ENCODE data around the gene LYSMD2. TPM values are rescaled to one million over a fixed set of nuclear protein-coding genes. Genes with fewer than 3 reads are reported as not detected.
A peak's percentile ranks its signal among the peaks of the same experiment; 100 is the strongest.

Gene LYSMD2
- total RNA-seq, 1 donor from 2014 or later = 14.5 TPM

- DNase-seq (ENCODE audit: low spot score) = no peak
- Mint-ChIP-seq H3K4me1 (ENCODE audit: unreplicated experiment) (peaks cover 51% of the 10 kb centered on the region), H3K9me3 (ENCODE audit: unreplicated experiment) (no peaks in the 10 kb centered on the region), H3K36me3 (ENCODE audit: low read depth, unreplicated experiment) (peaks cover 20% of the 10 kb centered on the region), H3K4me3 (ENCODE audit: unreplicated experiment) (peak overlapping the region; percentile 9), H3K27ac (ENCODE audit: unreplicated experiment) (no peak overlapping the region), H3K27me3 (ENCODE audit: unreplicated experiment) (no peaks in the 10 kb centered on the region)
- no peak for TF ChIP-seq CTCF (IDR thresholded peaks at IDR 0.05; ENCODE audit: unreplicated experiment)
Observed at GRCh38 chr15:51759557-51760070, 22.2 kb upstream of the LYSMD2 start.

DNA sequence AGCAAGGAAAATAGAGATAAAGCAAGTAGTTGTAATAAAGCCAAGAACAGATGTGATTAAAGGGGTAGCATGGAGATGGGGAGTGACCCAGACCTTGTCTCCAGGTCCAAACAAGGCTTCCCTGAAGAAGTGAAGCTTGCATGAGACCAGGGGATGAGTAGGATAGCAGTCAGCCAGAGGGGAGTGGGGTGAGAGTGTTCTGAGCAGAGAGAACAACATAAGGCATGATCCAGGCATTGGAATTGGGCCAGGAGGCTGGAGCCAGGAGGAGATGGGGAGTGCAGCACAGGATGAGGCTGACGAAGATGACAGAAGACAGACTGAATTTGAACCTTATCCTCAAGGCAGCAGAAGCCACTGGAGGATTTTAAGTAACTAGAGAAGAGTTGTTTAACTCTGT lies 21.2 kb upstream of the LYSMD2 start:
- no peak for TF ChIP-seq CTCF (IDR thresholded peaks at IDR 0.05; ENCODE audit: unreplicated experiment)
- peak overlapping the region; percentile 6 for H3K4me3 Mint-ChIP-seq (ENCODE audit: unreplicated experiment)
- H3K27ac Mint-ChIP-seq (ENCODE audit: unreplicated experiment) = no peak overlapping the region
- H3K36me3 Mint-ChIP-seq (ENCODE audit: low read depth, unreplicated experiment) = peaks cover 20% of the 10 kb centered on the region
- H3K9me3 Mint-ChIP-seq (ENCODE audit: unreplicated experiment) = no peaks in the 10 kb centered on the region
- H3K27me3 Mint-ChIP-seq (ENCODE audit: unreplicated experiment) = no peaks in the 10 kb centered on the region
- peaks cover 56% of the 10 kb centered on the region for H3K4me1 Mint-ChIP-seq (ENCODE audit: unreplicated experiment)
- DNase-seq (ENCODE audit: low spot score) = no peak

GRCh38 chr15:51757450-51757849 lies 20.0 kb upstream of the LYSMD2 start:
- no peaks in the 10 kb centered on the region for H3K9me3 Mint-ChIP-seq (ENCODE audit: unreplicated experiment)
- no peaks in the 10 kb centered on the region for H3K27me3 Mint-ChIP-seq (ENCODE audit: unreplicated experiment)
- peaks cover 65% of the 10 kb centered on the region for H3K4me1 Mint-ChIP-seq (ENCODE audit: unreplicated experiment)
- TF ChIP-seq CTCF (IDR thresholded peaks at IDR 0.05; ENCODE audit: unreplicated experiment) = no peak
- peaks cover 20% of the 10 kb centered on the region for H3K36me3 Mint-ChIP-seq (ENCODE audit: low read depth, unreplicated experiment)
- no peak for DNase-seq (ENCODE audit: low spot score)
- no peak overlapping the region for H3K4me3 Mint-ChIP-seq (ENCODE audit: unreplicated experiment)
- no peak overlapping the region for H3K27ac Mint-ChIP-seq (ENCODE audit: unreplicated experiment)

DNA sequence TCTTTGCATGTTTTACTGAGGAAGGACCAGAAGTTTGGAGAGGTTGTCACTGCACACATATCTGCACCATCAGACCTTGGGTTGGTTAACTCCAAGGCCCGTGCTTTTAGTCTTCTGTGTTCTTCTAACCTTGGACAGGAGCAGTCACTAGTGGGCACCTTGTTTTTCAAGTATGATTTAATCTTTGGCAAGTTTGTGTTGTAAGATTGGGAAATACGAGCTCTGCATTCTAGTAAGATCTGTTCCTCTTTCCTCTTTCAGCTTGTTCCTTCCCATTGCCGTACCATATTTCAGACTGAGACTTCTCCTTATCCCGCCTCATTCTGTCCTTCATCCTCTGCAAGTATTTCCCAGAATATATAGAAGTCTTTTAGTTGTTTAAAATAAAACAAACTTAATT lies 19.0 kb upstream of the LYSMD2 start:
- no peak for DNase-seq (ENCODE audit: low spot score)
- no peak for TF ChIP-seq CTCF (IDR thresholded peaks at IDR 0.05; ENCODE audit: unreplicated experiment)
- peaks cover 68% of the 10 kb centered on the region for H3K4me1 Mint-ChIP-seq (ENCODE audit: unreplicated experiment)
- H3K36me3 Mint-ChIP-seq (ENCODE audit: low read depth, unreplicated experiment) = peaks cover 20% of the 10 kb centered on the region
- no peak overlapping the region for H3K27ac Mint-ChIP-seq (ENCODE audit: unreplicated experiment)
- no peak overlapping the region for H3K4me3 Mint-ChIP-seq (ENCODE audit: unreplicated experiment)
- H3K27me3 Mint-ChIP-seq (ENCODE audit: unreplicated experiment) = peaks cover 1% of the 10 kb centered on the region
- no peaks in the 10 kb centered on the region for H3K9me3 Mint-ChIP-seq (ENCODE audit: unreplicated experiment)

GRCh38 chr15:51755790-51756189 lies 18.3 kb upstream of the LYSMD2 start:
- Mint-ChIP-seq H3K27me3 (ENCODE audit: unreplicated experiment) (peaks cover 5% of the 10 kb centered on the region), H3K4me3 (ENCODE audit: unreplicated experiment) (no peak overlapping the region), H3K4me1 (ENCODE audit: unreplicated experiment) (peaks cover 68% of the 10 kb centered on the region), H3K27ac (ENCODE audit: unreplicated experiment) (peak overlapping the region; percentile 44), H3K36me3 (ENCODE audit: low read depth, unreplicated experiment) (peaks cover 20% of the 10 kb centered on the region), H3K9me3 (ENCODE audit: unreplicated experiment) (no peaks in the 10 kb centered on the region)
- DNase-seq (ENCODE audit: low spot score) = no peak
- TF ChIP-seq CTCF (IDR thresholded peaks at IDR 0.05; ENCODE audit: unreplicated experiment) = no peak
